Breast epithelium (tissue), 4 donors: ENCODE measurements around the gene TAF7L. TPM values are rescaled to one million over a fixed set of nuclear protein-coding genes. Genes with fewer than 3 reads are reported as not detected.

Experiments
- DNase-seq, 2 donors: peaks; one replicate each; pipeline ENCODE4 v3.0.0-alpha.2; 2019; ENCODE audit warnings: low spot score in 2 of 2
- H3K27ac ChIP-seq, 2 donors: fragments of 200-600 bp; sonication (generic) in 1 of 2; one replicate each; pipeline ENCODE4 v1.5.1; 2016 to 2019; ENCODE audit warnings: mild to moderate bottlenecking in 1 of 2
- H3K27me3 ChIP-seq, 2 donors: fragments of 200-600 bp; sonication (generic) in 1 of 2; one replicate each; pipeline versions ENCODE4 v1.5.1 to v1.6.0; 2017 to 2019; ENCODE audit warnings: control low read depth in 1 of 2, mild to moderate bottlenecking in 1 of 2
- H3K36me3 ChIP-seq: fragments of 200-600 bp; one replicate; pipeline ENCODE4 v1.5.1; 2019
- H3K4me1 ChIP-seq, 2 donors: fragments of 200-600 bp; sonication (generic); one replicate each; pipeline ENCODE4 v1.5.1; 2016 to 2019; ENCODE audit warnings: control low read depth in 1 of 2
- H3K4me3 ChIP-seq, 3 donors: fragments of 200-600 bp; sonication (generic); 1 replicate in 2 of 3; 2 replicates in 1 of 3; pipeline ENCODE4 v1.5.1; 2016 to 2019; ENCODE audit warnings: mild to moderate bottlenecking in 3 of 3, moderate library complexity in 2 of 3
- H3K9me3 ChIP-seq, 2 donors: fragments of 200-600 bp; sonication (generic) in 1 of 2; one replicate each; pipeline ENCODE4 v1.5.1; 2016 to 2019; ENCODE audit warnings: control low read depth in 1 of 2
- POLR2A ChIP-seq: fragments of 450-650 bp; IDR thresholded peaks from one replicate; pipeline ENCODE4 v1.6.1; 2016; ENCODE audit warnings: antibody characterized with exemption, mild to moderate bottlenecking, moderate library complexity
- POLR2AphosphoS5 ChIP-seq, 3 donors: sonication (generic); formaldehyde crosslinking; IDR thresholded peaks; one replicate each; pipeline ENCODE4 v1.6.1; 2017; ENCODE audit warnings: antibody characterized with exemption in 3 of 3
- intact Hi-C: fragments of 100-400 bp; cut with DNase I; formaldehyde crosslinking; loops from one replicate; pipeline ENCODE4 v1.15.1; 2023; ENCODE audit warnings: low total_unique reads
- total RNA-seq, 3 donors: library from RNA; depleted of rRNA; stranded (reverse); fragments of >200 nt; gene quantifications; one replicate each; pipeline ENCODE4 v1.1.0, GENCODE V29; 2016
- TF ChIP-seq, protein P1 (sequence below), 3 donors: fragments of 450-650 bp; IDR thresholded peaks; one replicate each; pipeline ENCODE4 v1.5.1; 2016 to 2017; ENCODE audit warnings: antibody characterized with exemption in 3 of 3, mild to moderate bottlenecking in 3 of 3, moderate library complexity in 3 of 3

Gene TAF7L
- total RNA-seq, 3 donors from 2014 or later, result 0.32 TPM; not detected in 2

- H3K4me3 ChIP-seq, result no peak overlapping the region
- intact Hi-C loops, result no loop called here
- TF ChIP-seq, protein P1, sequence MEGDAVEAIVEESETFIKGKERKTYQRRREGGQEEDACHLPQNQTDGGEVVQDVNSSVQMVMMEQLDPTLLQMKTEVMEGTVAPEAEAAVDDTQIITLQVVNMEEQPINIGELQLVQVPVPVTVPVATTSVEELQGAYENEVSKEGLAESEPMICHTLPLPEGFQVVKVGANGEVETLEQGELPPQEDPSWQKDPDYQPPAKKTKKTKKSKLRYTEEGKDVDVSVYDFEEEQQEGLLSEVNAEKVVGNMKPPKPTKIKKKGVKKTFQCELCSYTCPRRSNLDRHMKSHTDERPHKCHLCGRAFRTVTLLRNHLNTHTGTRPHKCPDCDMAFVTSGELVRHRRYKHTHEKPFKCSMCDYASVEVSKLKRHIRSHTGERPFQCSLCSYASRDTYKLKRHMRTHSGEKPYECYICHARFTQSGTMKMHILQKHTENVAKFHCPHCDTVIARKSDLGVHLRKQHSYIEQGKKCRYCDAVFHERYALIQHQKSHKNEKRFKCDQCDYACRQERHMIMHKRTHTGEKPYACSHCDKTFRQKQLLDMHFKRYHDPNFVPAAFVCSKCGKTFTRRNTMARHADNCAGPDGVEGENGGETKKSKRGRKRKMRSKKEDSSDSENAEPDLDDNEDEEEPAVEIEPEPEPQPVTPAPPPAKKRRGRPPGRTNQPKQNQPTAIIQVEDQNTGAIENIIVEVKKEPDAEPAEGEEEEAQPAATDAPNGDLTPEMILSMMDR (IDR thresholded peaks at IDR 0.05), result peak in 2 of 3 donors; percentile 28 to 30
- TF ChIP-seq POLR2A, result no peak
- TF ChIP-seq POLR2AphosphoS5 (IDR thresholded peaks at IDR 0.05), result no peak
- H3K36me3 ChIP-seq, result no peaks in the 10 kb centered on the region
- no peak for DNase-seq
- H3K27ac ChIP-seq, result no peak overlapping the region
- H3K9me3 ChIP-seq, result no peaks in the 10 kb centered on the region
- H3K27me3 ChIP-seq, result peaks cover 0 to 18% of the 10 kb centered on the region in 2 donors
- no peaks in the 10 kb centered on the region for H3K4me1 ChIP-seq
Observed at GRCh38 chrX:101287402-101287801, 3.7 kb downstream of the TAF7L start.

GRCh38 chrX:101276238-101276637, 14.9 kb downstream of the TAF7L start:
- Histone ChIP-seq H3K27ac (no peak overlapping the region), H3K4me3 (no peak overlapping the region), H3K4me1 (no peaks in the 10 kb centered on the region), H3K27me3 (peaks cover 0 to 43% of the 10 kb centered on the region in 2 donors), H3K9me3 (no peaks in the 10 kb centered on the region), H3K36me3 (no peaks in the 10 kb centered on the region)
- intact Hi-C loops, result no loop called here
- DNase-seq, result no peak
- TF ChIP-seq, protein P1 (IDR thresholded peaks at IDR 0.05), result no peak
- TF ChIP-seq POLR2A, result no peak
- no peak for TF ChIP-seq POLR2AphosphoS5 (IDR thresholded peaks at IDR 0.05)

DNA sequence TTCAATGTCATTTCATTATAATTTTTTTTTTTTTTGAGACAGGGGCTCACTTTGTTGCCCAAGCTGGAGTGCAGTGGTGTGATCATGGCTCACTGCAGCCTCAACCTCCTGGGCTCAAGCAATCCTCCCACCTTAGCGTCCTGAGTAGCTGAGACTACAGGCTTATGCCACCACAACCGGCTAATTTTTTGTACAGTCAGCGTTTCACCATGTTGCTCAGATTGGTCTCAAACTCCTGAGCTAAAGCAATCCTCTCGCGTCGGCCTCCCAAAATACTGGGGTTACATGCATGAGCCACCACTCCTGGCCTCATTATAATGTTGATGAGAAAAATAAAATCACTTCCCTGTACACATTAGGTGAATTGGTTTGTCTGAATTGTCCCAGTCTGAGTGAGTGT, 16.9 kb downstream of the TAF7L start:
- Histone ChIP-seq H3K36me3 (no peaks in the 10 kb centered on the region), H3K27me3 (peaks cover 0 to 55% of the 10 kb centered on the region in 2 donors), H3K9me3 (no peaks in the 10 kb centered on the region), H3K4me3 (no peak overlapping the region), H3K4me1 (no peaks in the 10 kb centered on the region), H3K27ac (no peak overlapping the region)
- intact Hi-C loops, result no loop called here
- TF ChIP-seq, protein P1 (IDR thresholded peaks at IDR 0.05), result no peak
- TF ChIP-seq POLR2AphosphoS5 (IDR thresholded peaks at IDR 0.05) (no peak), POLR2A (no peak)
- DNase-seq, result no peak

DNA sequence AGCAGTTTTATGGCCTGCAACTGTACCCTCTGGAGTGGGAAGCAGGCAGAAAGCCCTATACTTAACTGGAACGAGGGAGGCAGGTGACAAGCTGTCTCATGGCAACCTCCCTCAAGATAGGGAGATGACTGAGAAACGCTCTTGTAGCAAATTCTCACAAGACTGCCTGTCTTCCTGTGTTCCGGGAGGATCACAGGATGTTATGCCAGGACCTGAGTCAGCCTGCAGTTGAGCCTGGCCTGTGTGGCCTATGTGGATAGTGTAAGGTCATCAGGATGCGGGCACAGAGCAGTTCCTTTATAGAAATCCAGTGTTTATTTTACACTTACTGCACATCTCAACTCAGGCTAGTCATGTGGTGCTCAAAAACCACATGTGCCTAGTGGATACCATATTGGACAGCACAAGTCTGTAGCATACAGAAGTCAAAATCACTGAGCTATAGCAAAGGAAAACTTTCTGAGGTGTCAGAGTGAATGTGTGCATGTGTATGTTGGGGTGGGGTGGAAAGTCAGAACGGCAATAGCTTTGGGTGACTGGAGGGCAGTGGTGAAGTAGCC, 25.2 kb downstream of the TAF7L start:
- Histone ChIP-seq H3K4me1 (no peaks in the 10 kb centered on the region), H3K27ac (no peak overlapping the region), H3K4me3 (no peak overlapping the region), H3K27me3 (peaks cover 0 to 80% of the 10 kb centered on the region in 2 donors), H3K9me3 (peaks cover 0 to 6% of the 10 kb centered on the region in 2 donors), H3K36me3 (no peaks in the 10 kb centered on the region)
- intact Hi-C loops, result no loop called here
- no peak for DNase-seq
- TF ChIP-seq POLR2AphosphoS5 (IDR thresholded peaks at IDR 0.05) (no peak), POLR2A (no peak)
- TF ChIP-seq, protein P1 (IDR thresholded peaks at IDR 0.05), result no peak

GRCh38 chrX:101263766-101264165, 27.4 kb downstream of the TAF7L start:
- H3K4me1 ChIP-seq, result no peaks in the 10 kb centered on the region
- intact Hi-C loops, result no loop called here
- peaks cover 0 to 6% of the 10 kb centered on the region in 2 donors for H3K9me3 ChIP-seq
- no peak for DNase-seq
- no peaks in the 10 kb centered on the region for H3K36me3 ChIP-seq
- peaks cover 0 to 78% of the 10 kb centered on the region in 2 donors for H3K27me3 ChIP-seq
- no peak overlapping the region for H3K4me3 ChIP-seq
- no peak for TF ChIP-seq POLR2A
- TF ChIP-seq POLR2AphosphoS5 (IDR thresholded peaks at IDR 0.05), result no peak
- TF ChIP-seq, protein P1 (IDR thresholded peaks at IDR 0.05), result no peak
- H3K27ac ChIP-seq, result no peak overlapping the region
